CD14-positive monocyte (primary cell): ENCODE measurements around the gene OR6X1. TPM values are rescaled to one million over a fixed set of nuclear protein-coding genes. Genes with fewer than 3 reads are reported as not detected.

Source experiments
- DNase-seq, 3 donors: peaks; one replicate each; pipeline ENCODE4 v3.0.0-alpha.2; 2011 to 2022
- H2AFZ ChIP-seq: 2 replicates; pipeline ENCODE4 v1.6.0; 2012; ENCODE audit warnings: mild to moderate bottlenecking, low read depth, low read length, inconsistent platforms; ENCODE audit not compliant: insufficient read depth, poor library complexity, severe bottlenecking
- H3K27ac ChIP-seq, 2 donors: 1 replicate in 1 of 2; 2 replicates in 1 of 2; pipeline ENCODE4 v1.5.1; 2012 to 2013; ENCODE audit warnings: low read length in 2 of 2, control low read depth in 1 of 2, inconsistent platforms in 1 of 2, low read depth in 1 of 2, mild to moderate bottlenecking in 1 of 2
- H3K27me3 ChIP-seq, 2 donors: one replicate each; pipeline versions ENCODE4 v1.6.0 to v1.6.1; 2011 to 2013; ENCODE audit warnings: low read length in 2 of 2; ENCODE audit not compliant: control insufficient read depth in 2 of 2, insufficient read depth in 2 of 2
- H3K36me3 ChIP-seq, 2 donors: replicated peaks in 1 of 2; 1 replicate in 1 of 2; 2 replicates in 1 of 2; pipeline versions ENCODE4 v1.5.1 to v1.6.1; 2012 to 2013; ENCODE audit warnings: low read length in 2 of 2, control low read depth in 1 of 2, inconsistent platforms in 1 of 2, mild to moderate bottlenecking in 1 of 2; ENCODE audit not compliant: insufficient read depth in 2 of 2, control insufficient read depth in 1 of 2
- H3K4me1 ChIP-seq, 2 donors: 1 replicate in 1 of 2; 2 replicates in 1 of 2; pipeline versions ENCODE4 v1.5.1 to v1.6.1; 2012 to 2013; ENCODE audit warnings: low read length in 2 of 2, control low read depth in 1 of 2, inconsistent platforms in 1 of 2, mild to moderate bottlenecking in 1 of 2, moderate library complexity in 1 of 2; ENCODE audit not compliant: insufficient read depth in 2 of 2, control insufficient read depth in 1 of 2
- H3K4me2 ChIP-seq: replicated peaks from 2 replicates; pipeline ENCODE3; 2012; ENCODE audit warnings: low read length, moderate library complexity, mild to moderate bottlenecking; ENCODE audit not compliant: poor library complexity, severe bottlenecking; ENCODE audit errors: extremely low read depth
- H3K4me3 ChIP-seq, 3 experiments: fragments of 200-600 bp in 1 of 3; sonication (generic) in 1 of 3; replicated peaks in 1 of 3; 1 replicate in 2 of 3; 2 replicates in 1 of 3; pipeline ENCODE4 v1.5.1; 2011 to 2013; ENCODE audit warnings: low read length in 3 of 3, mild to moderate bottlenecking in 3 of 3, control low read depth in 2 of 3, low read depth in 2 of 3, inconsistent platforms in 1 of 3, moderate library complexity in 1 of 3
- H3K79me2 ChIP-seq: 2 replicates; pipeline ENCODE4 v1.6.0; 2012; ENCODE audit warnings: mild to moderate bottlenecking, control low read depth, inconsistent platforms, low read length, moderate library complexity; ENCODE audit not compliant: insufficient read depth
- H3K9ac ChIP-seq: 2 replicates; pipeline ENCODE4 v1.6.0; 2017; ENCODE audit warnings: low read length, mild to moderate bottlenecking; ENCODE audit not compliant: insufficient read depth, poor library complexity, severe bottlenecking
- H3K9me3 ChIP-seq, 2 donors: replicated peaks in 1 of 2; 1 replicate in 1 of 2; 2 replicates in 1 of 2; pipeline versions ENCODE4 v1.5.1 to v1.6.1; 2012 to 2013; ENCODE audit warnings: low read length in 2 of 2, control low read depth in 1 of 2; ENCODE audit not compliant: control insufficient read depth in 1 of 2, insufficient read depth in 1 of 2
- H4K20me1 ChIP-seq: 2 replicates; pipeline ENCODE4 v1.6.0; 2012; ENCODE audit warnings: mild to moderate bottlenecking, low read length, control low read depth, moderate library complexity; ENCODE audit not compliant: insufficient read depth
- H3K27ac Mint-ChIP-seq, 7 donors: one replicate each; pipeline ENCODE4 v1.8.0; 2020; ENCODE audit warnings: mild to moderate bottlenecking in 7 of 7, mixed read lengths in 7 of 7, moderate library complexity in 6 of 7, inconsistent platforms in 2 of 7
- H3K27me3 Mint-ChIP-seq, 3 donors: one replicate each; pipeline ENCODE4 v1.8.0; 2021 to 2022; ENCODE audit warnings: low read depth in 3 of 3, mild to moderate bottlenecking in 3 of 3, mixed read lengths in 3 of 3, moderate library complexity in 3 of 3, inconsistent platforms in 1 of 3
- H3K36me3 Mint-ChIP-seq, 2 donors: one replicate each; pipeline ENCODE4 v1.8.0; 2020; ENCODE audit warnings: mixed read lengths in 2 of 2, inconsistent platforms in 1 of 2, mild to moderate bottlenecking in 1 of 2
- H3K4me1 Mint-ChIP-seq: one replicate; pipeline ENCODE4 v1.8.0; 2020; ENCODE audit warnings: mild to moderate bottlenecking, mixed read lengths
- H3K4me3 Mint-ChIP-seq, 2 donors: one replicate each; pipeline ENCODE4 v1.8.0; 2020; ENCODE audit warnings: mild to moderate bottlenecking in 2 of 2, mixed read lengths in 2 of 2, moderate library complexity in 1 of 2
- H3K9me3 Mint-ChIP-seq, 7 donors: one replicate each; pipeline ENCODE4 v1.8.0; 2020 to 2022; ENCODE audit warnings: mixed read lengths in 7 of 7, mild to moderate bottlenecking in 6 of 7, moderate library complexity in 6 of 7, inconsistent platforms in 2 of 7
- CTCF ChIP-seq: fragments of 200-600 bp; IDR thresholded peaks from one replicate; pipeline ENCODE4 v1.8.0; 2022; ENCODE audit warnings: antibody characterized with exemption, mild to moderate bottlenecking
- WGBS: methylation state at CpG from one replicate; pipeline ENCODE4 v1.1.5; 2013; ENCODE audit warnings: missing lambda C conversion rate; ENCODE audit not compliant: insufficient coverage; 5-methylcytosine and 5-hydroxymethylcytosine counted together
- intact Hi-C, 2 donors: fragments of 100-400 bp; cut with micrococcal nuclease; formaldehyde crosslinking; loops; one replicate each; pipeline versions ENCODE4 v1.15.0 to v1.15.1; 2023
- polyA plus RNA-seq, 3 donors: library from polyadenylated mRNA; depleted of rRNA in 1 of 3; unstranded in 2 of 3; stranded (reverse) in 1 of 3; fragments of 300-500 nt in 2 of 3; fragments of >200 nt in 1 of 3; fragmentation: Illumina TruSeq in 2 of 3; gene quantifications; 1 replicate in 2 of 3; 2 replicates in 1 of 3; pipeline ENCODE4 v1.2.3, GENCODE V29; 2012 to 2021

OR6X1 gene
- polyA plus RNA-seq, 3 donors, result not detected

- H3K9me3 ChIP-seq, result peaks cover 7 to 15% of the 10 kb centered on the region in 2 donors
- no peak overlapping the region for H3K4me2 ChIP-seq
- intact Hi-C loops, result no loop called here
- Mint-ChIP-seq H3K36me3 (no peaks in the 10 kb centered on the region), H3K4me3 (no peak overlapping the region), H3K27me3 (peaks cover 0 to 6% (median 2%) of the 10 kb centered on the region in 3 donors), H3K27ac (no peak overlapping the region), H3K9me3 (peaks cover 7 to 14% (median 10%) of the 10 kb centered on the region in 7 donors), H3K4me1 (no peaks in the 10 kb centered on the region)
- H3K27ac ChIP-seq, result no peak overlapping the region
- no peak overlapping the region for H3K4me3 ChIP-seq
- H3K4me1 ChIP-seq, result no peaks in the 10 kb centered on the region
- DNase-seq, result no peak
- H3K27me3 ChIP-seq, result no peaks in the 10 kb centered on the region
- no peaks in the 10 kb centered on the region for H3K79me2 ChIP-seq
- no peaks in the 10 kb centered on the region for H3K36me3 ChIP-seq
- H3K9ac ChIP-seq, result no peak overlapping the region
- no peak for TF ChIP-seq CTCF
- H2AFZ ChIP-seq, result no peak overlapping the region
- WGBS, result no CpG with 5 or more reads among the region's 3 CpGs
- H4K20me1 ChIP-seq, result no peaks in the 10 kb centered on the region
Measured at GRCh38 chr11:123757976-123758375, 3.7 kb upstream of the OR6X1 start.

GRCh38 chr11:123755813-123756212, 1.5 kb upstream of the OR6X1 start:
- intact Hi-C loops, result no loop called here
- H3K4me3 ChIP-seq, result no peak overlapping the region
- no peaks in the 10 kb centered on the region for H3K9me3 ChIP-seq
- no peaks in the 10 kb centered on the region for H3K27me3 ChIP-seq
- Mint-ChIP-seq H3K9me3 (peaks cover 0 to 1% (median 0%) of the 10 kb centered on the region in 7 donors), H3K27me3 (peaks cover 0 to 8% (median 7%) of the 10 kb centered on the region in 3 donors), H3K4me3 (no peak overlapping the region), H3K36me3 (no peaks in the 10 kb centered on the region), H3K27ac (no peak overlapping the region), H3K4me1 (no peaks in the 10 kb centered on the region)
- no peak overlapping the region for H2AFZ ChIP-seq
- no peaks in the 10 kb centered on the region for H3K4me1 ChIP-seq
- no peaks in the 10 kb centered on the region for H3K36me3 ChIP-seq
- no peak overlapping the region for H3K9ac ChIP-seq
- no peaks in the 10 kb centered on the region for H3K79me2 ChIP-seq
- H3K4me2 ChIP-seq, result no peak overlapping the region
- WGBS, result 100% methylated on average over 1 of the region's 3 CpGs
- H3K27ac ChIP-seq, result no peak overlapping the region
- no peak for DNase-seq
- no peaks in the 10 kb centered on the region for H4K20me1 ChIP-seq
- TF ChIP-seq CTCF, result no peak
